Cerebellar nuclear complex (tissue), 1 donor: ENCODE data around the gene TM6SF1.
"Not testable (repeated sequence)": the region's sequence is repeated elsewhere in the genome, so short reads cannot be mapped to it uniquely, and the experiment has no call there.

Experiments
- DNase-seq, 2 experiments: peaks; one replicate each; lab custom pipeline; 2025; lab: John Stamatoyannopoulos, UW

The TM6SF1 gene

GRCh38 chr15:83106994-83107840 lies at the start of gene TM6SF1:
Gene TM6SF1, plus strand, starts transcription at chr15:83107645. Its CDS starts 36 bp downstream, at chr15:83107681.
- DNase-seq: no peak

GRCh38 chr15:83057696-83058376 lies 49.6 kb upstream of the TM6SF1 start:
- no peak for DNase-seq

- no peak for DNase-seq
Measured at GRCh38 chr15:83061680-83062079, 45.8 kb upstream of the TM6SF1 start.

- no peak for DNase-seq
Measured at GRCh38 chr15:83062768-83063180, 44.7 kb upstream of the TM6SF1 start.

GRCh38 chr15:83063551-83063950 lies 43.9 kb upstream of the TM6SF1 start:
- DNase-seq: no peak

- no peak for DNase-seq
Measured at GRCh38 chr15:83064859-83065258, 42.6 kb upstream of the TM6SF1 start.

GRCh38 chr15:83065431-83065830 lies 42.0 kb upstream of the TM6SF1 start:
- DNase-seq: no peak

- no peak for DNase-seq
Measured at GRCh38 chr15:83066034-83066733, 41.3 kb upstream of the TM6SF1 start.

- DNase-seq: peak; percentile 40 to 49
Measured at GRCh38 chr15:83066734-83067637, 40.5 kb upstream of the TM6SF1 start, which contains the start of gene BTBD1. Gene BTBD1, minus strand, starts transcription at chr15:83067252. Its CDS starts 101 bp downstream, at chr15:83067151.

- no peak for DNase-seq
Measured at GRCh38 chr15:83067638-83067962, 39.8 kb upstream of the TM6SF1 start.

GRCh38 chr15:83068054-83068453 lies 39.4 kb upstream of the TM6SF1 start:
- no peak for DNase-seq

GRCh38 chr15:83069211-83069642 lies 38.2 kb upstream of the TM6SF1 start:
- DNase-seq: not testable (repeated sequence)

- no peak for DNase-seq
Measured at GRCh38 chr15:83077491-83078230, 29.8 kb upstream of the TM6SF1 start.

- no peak for DNase-seq
Measured at GRCh38 chr15:83078712-83079111, 28.7 kb upstream of the TM6SF1 start.

GRCh38 chr15:83081256-83082014 lies 26.0 kb upstream of the TM6SF1 start:
- no peak for DNase-seq

GRCh38 chr15:83082730-83083386 lies 24.6 kb upstream of the TM6SF1 start:
- DNase-seq: no peak

GRCh38 chr15:83085461-83085860 lies 22.0 kb upstream of the TM6SF1 start:
- not testable (repeated sequence) for DNase-seq

- DNase-seq: not testable (repeated sequence)
Measured at GRCh38 chr15:83085864-83086552, 21.4 kb upstream of the TM6SF1 start.

- no peak for DNase-seq
Measured at GRCh38 chr15:83087576-83087975, 19.9 kb upstream of the TM6SF1 start.
